Prostate gland (tissue), 2 donors: ENCODE data around the gene B3GAT1.

Experiments used
- CTCF ChIP-seq, 4 experiments: fragments of 200-600 bp in 2 of 4; fragments of 450-650 bp in 2 of 4; sonication (generic) in 2 of 4; IDR thresholded peaks; 1 replicate in 3 of 4; 2 replicates in 1 of 4; pipeline ENCODE4 v1.5.1; 2016 to 2019; ENCODE audit warnings: antibody characterized with exemption in 4 of 4, mild to moderate bottlenecking in 2 of 4, moderate library complexity in 2 of 4
- POLR2A ChIP-seq: fragments of 450-650 bp; IDR thresholded peaks from one replicate; pipeline ENCODE4 v1.6.1; 2016; ENCODE audit warnings: antibody characterized with exemption, mild to moderate bottlenecking

GRCh38 chr11:134401825-134402809, 9.9 kb downstream of the B3GAT1 start:
- no peak for TF ChIP-seq POLR2A
- no peak for TF ChIP-seq CTCF (IDR thresholded peaks at IDR 0.05)
